HL-60 (cell line): ENCODE results near the gene PPP2R2D.

ENCODE experiments used
- GABPA ChIP-seq: IDR thresholded peaks from 2 replicates; pipeline ENCODE4 v1.6.1; 2012; ENCODE audit warnings: low read depth
- POLR2AphosphoS5 ChIP-seq: IDR thresholded peaks from 2 replicates; pipeline ENCODE4 v1.6.1; 2012; ENCODE audit warnings: low read depth
- SPI1 ChIP-seq: IDR thresholded peaks from 2 replicates; pipeline ENCODE4 v1.6.1; 2012; ENCODE audit warnings: low read depth, mild to moderate bottlenecking, borderline replicate concordance
- TF ChIP-seq, protein P1 (sequence below): IDR thresholded peaks from one replicate; pipeline ENCODE4 v1.5.1; 2011; ENCODE audit warnings: low read length, control low read depth, inconsistent platforms; ENCODE audit not compliant: insufficient read depth
- TF ChIP-seq, protein P2 (sequence below): IDR thresholded peaks from 2 replicates; pipeline ENCODE4 v1.6.1; 2012; ENCODE audit warnings: low read depth; ENCODE audit not compliant: insufficient replicate concordance

DNA sequence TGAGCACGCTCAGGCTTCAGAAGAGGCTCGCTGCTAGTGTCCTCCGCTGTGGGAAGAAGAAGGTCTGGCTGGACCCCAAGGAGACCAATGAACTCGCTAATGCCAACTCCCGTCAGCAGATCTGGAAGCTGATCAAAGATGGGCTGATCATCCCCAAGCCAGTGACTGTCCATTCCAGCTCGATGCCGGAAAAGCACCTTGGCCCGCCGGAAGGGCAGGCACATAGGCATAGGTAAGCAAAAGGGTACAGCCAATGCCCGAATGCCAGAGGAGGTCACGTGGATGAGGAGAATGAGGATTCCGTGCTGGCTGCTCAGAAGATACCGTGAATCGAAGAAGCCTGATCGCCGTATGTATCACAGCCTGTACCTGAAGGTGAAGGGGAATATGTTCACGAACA lies 5.7 kb upstream of the PPP2R2D start:
- TF ChIP-seq GABPA (no peak), POLR2AphosphoS5 (no peak), SPI1 (no peak)
- TF ChIP-seq, protein P1, sequence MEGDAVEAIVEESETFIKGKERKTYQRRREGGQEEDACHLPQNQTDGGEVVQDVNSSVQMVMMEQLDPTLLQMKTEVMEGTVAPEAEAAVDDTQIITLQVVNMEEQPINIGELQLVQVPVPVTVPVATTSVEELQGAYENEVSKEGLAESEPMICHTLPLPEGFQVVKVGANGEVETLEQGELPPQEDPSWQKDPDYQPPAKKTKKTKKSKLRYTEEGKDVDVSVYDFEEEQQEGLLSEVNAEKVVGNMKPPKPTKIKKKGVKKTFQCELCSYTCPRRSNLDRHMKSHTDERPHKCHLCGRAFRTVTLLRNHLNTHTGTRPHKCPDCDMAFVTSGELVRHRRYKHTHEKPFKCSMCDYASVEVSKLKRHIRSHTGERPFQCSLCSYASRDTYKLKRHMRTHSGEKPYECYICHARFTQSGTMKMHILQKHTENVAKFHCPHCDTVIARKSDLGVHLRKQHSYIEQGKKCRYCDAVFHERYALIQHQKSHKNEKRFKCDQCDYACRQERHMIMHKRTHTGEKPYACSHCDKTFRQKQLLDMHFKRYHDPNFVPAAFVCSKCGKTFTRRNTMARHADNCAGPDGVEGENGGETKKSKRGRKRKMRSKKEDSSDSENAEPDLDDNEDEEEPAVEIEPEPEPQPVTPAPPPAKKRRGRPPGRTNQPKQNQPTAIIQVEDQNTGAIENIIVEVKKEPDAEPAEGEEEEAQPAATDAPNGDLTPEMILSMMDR: no peak
- TF ChIP-seq, protein P2, sequence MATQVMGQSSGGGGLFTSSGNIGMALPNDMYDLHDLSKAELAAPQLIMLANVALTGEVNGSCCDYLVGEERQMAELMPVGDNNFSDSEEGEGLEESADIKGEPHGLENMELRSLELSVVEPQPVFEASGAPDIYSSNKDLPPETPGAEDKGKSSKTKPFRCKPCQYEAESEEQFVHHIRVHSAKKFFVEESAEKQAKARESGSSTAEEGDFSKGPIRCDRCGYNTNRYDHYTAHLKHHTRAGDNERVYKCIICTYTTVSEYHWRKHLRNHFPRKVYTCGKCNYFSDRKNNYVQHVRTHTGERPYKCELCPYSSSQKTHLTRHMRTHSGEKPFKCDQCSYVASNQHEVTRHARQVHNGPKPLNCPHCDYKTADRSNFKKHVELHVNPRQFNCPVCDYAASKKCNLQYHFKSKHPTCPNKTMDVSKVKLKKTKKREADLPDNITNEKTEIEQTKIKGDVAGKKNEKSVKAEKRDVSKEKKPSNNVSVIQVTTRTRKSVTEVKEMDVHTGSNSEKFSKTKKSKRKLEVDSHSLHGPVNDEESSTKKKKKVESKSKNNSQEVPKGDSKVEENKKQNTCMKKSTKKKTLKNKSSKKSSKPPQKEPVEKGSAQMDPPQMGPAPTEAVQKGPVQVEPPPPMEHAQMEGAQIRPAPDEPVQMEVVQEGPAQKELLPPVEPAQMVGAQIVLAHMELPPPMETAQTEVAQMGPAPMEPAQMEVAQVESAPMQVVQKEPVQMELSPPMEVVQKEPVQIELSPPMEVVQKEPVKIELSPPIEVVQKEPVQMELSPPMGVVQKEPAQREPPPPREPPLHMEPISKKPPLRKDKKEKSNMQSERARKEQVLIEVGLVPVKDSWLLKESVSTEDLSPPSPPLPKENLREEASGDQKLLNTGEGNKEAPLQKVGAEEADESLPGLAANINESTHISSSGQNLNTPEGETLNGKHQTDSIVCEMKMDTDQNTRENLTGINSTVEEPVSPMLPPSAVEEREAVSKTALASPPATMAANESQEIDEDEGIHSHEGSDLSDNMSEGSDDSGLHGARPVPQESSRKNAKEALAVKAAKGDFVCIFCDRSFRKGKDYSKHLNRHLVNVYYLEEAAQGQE: no peak
